Activated CD4-positive, alpha-beta T cell treated with anti-CD3 and anti-CD28 coated beads, Interleukin-2, Interleukin-6, amounts not matched to agents 100 ng/mL and 50 ng/mL, durations not matched to agents 16 hours and 8 hours (primary cell): ENCODE results near the gene RETREG1.
A peak's percentile ranks its signal among the peaks of the same experiment; 100 is the strongest.
"Not testable (repeated sequence)": the region's sequence is repeated elsewhere in the genome, so short reads cannot be mapped to it uniquely, and the experiment has no call there.

ENCODE experiments used
- DNase-seq: peaks from one replicate; pipeline ENCODE4 v3.0.0-alpha.2; 2020

RETREG1 gene

DNA sequence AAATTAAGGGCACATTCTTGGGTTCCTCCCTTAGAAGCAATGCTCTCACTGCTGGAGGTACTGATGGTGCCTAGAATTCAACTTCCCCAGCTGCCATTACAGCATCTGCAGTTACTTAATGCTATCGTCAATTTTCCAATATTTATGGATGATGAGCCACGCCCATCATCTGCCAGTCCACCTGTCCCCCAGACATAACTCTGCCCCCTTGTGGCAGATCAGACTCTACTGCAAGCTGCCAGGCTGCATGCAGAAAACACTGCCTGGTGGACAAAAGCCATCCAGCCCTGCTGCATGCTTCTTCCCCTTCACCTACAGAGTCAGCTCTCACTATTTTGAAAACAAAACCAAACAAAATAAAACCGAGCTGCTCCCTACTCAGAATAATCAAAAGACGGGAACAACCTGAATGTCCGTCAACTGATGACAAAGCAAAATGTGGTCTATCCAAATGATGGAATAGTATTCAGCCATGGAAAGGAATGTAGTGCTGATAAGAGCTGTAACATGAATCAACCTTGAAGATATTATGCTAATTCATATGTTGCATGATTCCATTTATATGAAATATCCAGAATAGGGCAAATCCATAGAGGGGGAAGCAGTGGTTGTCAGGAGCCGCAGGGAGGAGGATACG lies 66.4 kb downstream of the RETREG1 start:
- peak; percentile 69 for DNase-seq

DNA sequence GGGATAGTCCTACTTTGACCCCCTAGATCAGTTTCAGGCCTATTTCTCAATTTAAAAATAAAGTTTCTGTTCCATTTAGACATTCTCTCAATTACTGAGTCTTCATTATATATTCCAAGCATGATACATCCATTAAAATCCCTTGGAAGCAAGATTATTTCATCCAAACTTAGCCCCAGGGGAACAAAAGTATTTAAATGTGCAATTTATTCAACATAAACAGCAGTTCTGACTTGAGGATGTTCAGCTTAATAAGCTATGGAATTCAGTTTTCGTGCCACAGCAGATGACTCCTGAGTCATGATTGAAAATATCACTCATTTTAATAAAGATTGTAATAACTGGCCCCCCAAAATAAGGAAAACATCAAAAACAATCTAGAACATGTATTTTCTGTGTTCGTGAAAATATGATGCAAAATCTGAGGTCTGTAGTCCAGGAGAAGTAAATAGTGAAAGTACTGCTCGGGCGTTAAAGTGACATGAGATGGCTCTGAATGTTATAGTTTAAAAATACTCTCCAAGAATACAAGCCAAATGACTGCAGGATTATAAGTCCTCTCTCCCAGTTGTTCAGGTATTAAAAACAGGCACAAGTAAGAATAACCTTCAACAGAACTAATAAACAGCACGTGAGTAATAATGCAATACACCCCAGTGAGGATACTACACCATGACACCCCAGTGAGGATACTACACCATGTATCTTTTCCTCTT lies 67.1 kb downstream of the RETREG1 start:
- no peak for DNase-seq

DNA sequence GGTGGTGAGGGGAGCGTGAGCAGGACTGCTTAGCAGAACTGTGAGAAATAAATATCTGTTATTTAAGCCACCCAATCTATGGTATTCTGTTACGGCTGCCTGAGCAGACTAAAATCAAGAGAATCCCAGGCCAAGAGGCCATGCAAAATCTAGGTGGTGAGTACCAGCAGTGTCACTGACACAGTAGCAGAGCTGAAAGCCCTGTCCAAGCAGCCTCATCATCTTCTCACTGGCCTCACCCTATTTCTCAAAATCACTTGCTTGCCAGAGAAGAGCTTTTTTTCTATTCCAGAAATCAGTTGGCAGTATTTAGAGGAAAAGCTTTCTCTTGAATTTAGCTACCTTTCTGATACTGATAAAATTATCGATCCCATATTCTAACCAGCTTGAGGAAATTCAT lies 68.0 kb downstream of the RETREG1 start:
- no peak for DNase-seq

DNA sequence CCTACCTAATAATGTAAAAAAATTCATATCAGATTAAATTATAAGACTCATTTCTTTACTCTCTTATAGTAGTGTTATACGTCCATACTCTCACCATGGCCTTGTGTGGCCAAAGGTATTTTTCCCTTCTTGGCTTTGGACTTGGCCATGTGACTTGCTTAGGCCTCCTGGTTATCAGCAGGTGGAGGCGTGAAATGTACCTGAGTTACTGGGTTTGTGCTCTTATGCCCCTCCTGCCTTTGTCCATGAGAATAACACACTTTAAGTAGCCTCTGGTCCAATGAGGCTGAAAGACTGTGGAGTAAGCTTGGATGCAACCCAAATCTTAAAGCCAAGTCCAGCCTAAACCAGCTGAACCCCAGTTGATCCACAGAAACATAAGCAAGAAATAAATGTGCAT lies 68.7 kb downstream of the RETREG1 start:
- DNase-seq, result no peak

DNA sequence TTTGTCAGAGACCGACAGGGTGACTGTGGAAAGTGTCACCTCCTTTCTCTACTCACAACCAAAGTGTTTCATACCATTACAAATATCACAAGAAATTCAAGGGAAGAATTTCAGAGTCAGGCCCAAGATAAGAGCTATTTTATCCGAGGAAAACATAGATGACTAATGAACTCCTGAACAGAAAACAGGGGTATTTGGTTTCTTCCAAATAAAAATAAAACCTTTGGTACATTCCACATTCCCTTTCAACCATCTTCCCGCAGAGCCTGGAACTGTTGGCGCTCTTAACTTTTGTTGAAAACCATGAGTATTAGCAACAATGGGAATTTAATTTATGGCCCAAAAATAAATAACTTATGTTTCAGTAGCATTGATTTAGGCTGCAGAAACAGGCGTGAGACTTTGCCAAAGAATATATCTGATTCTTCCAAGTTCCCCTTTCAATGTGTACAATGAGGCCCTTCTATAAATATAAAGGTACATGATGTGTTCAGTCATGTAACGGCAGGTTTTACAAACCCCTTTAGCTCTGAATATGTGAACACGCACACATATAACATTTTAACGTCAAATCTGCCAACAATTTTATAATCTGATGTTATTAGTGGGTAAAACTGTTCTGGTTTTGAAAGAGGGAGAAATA lies 69.5 kb downstream of the RETREG1 start:
- no peak for DNase-seq

DNA sequence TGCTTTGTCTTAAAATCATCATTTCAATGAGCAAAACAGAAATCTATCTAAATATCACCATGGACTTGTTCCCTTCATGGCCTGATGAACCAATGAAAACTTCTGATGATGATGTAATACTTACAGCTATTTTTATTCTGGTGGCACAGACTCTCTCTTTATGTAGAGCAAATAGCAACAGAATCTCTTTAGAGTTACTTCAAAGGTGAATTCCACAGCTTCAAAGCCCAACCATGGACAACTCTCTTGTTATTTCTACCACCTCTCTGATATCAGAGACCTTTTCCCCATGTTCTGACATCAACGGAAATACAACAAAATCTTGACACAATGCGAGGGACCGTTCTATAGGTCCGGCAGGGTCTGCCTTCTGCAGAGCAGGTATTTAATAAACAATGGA lies 70.1 kb downstream of the RETREG1 start:
- no peak for DNase-seq

DNA sequence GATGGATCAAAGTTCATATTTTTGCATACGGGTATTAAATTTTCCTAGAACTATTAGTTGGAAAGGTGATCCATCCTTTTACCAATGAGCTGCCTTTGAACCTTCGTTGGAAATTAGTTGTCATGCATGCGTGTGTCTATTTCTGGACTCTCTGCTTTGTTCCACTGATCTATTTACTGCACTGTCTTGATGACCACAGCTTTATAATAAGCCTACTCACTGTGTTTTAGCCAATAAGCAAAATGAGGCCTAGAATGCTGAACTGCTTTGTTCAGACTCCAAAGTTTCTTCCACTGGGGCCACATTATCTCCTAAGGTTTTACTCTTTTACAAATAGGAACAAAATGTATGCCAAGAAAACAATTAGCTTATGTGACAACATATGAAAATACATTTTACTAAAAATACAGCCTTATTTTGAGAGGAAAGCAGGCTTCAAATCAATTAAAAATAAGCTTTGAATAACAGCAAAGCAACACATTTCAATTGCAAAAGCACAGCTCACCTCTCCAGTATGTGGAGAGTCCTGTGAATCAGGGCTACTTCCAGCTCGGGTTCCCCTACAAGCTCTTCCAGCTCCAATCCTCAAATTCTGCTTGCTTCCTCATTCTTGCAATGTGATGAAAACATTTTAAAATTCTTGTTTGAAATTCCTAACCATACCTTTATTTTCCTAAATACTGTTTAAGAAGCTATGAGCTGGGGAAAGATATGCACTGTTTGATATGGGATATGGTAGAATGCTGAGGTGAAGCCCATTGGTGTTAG lies 72.0 kb downstream of the RETREG1 start:
- DNase-seq, result no peak

DNA sequence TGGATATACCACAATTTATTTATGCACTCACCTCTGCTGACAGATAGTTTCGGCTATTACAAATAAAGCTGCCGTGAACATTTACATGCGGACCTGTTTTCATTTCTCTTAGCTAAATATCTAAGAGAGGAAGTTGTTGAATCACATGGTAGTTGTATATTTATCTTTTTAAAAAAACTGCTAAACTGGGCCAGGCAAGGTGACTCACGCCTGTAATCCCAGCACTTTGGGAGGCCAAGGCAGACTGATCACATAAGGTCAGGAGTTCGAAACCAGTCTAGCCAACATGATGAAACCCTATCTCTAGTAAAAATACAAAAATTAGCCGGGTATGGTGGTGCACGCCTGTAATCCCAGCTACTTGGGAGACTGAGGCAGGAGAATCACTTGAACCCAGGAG lies 73.6 kb downstream of the RETREG1 start:
- not testable (repeated sequence) for DNase-seq

DNA sequence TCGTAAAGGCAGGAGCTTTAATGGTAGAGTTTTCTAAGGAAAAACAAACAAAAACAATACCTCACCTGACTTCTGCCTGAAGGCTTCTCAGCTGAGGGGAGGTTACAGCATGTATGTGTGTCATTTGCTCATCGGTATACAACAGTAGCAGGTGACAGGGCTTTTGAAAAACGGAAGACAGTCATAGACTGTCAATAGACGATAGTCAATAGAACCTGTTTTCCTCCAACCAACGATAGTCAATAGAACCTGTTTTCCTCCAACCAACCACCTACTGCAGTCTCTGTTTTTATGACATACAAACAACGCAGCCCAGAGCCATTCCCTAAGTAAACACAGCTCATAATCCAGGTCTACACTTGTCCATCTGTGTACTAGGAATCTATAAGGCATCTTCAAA lies 74.6 kb downstream of the RETREG1 start:
- DNase-seq, result no peak

DNA sequence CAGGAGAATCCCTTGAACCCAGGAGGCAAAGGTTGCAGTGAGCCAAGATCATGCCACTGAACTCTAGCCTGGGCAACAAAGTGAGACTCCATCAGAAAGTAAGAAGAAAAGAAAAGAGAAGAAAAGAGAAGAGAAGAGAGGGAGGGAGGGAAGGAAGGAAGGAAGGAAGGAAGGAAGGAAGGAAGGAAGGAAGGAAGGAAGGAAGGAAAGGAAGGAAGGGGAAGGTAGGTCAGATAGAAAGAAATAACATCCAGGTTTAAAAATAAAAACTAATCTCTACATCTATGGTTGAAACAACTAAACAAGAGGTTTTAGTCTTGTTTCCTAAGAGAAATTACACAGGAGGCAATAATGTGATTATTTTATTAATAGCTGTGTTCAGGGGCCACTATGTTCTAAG lies 75.2 kb downstream of the RETREG1 start:
- not testable (repeated sequence) for DNase-seq

DNA sequence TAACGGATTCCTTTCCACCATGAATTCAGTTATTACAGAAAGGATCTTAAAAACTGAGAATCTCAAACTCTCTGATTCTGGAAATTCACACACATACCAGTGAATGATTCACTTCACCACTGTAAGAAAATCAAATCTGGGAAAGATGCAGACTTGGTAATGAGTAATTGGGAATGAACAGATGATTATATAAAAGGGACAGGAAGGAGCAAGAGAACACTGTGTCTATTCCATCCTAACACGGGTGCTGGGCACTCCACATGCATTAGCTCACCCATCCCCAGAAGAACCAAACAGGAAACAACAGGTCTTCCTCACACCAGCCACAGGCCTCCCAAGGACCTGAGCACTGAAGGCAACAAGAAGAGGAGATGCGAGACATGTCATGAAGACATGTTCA lies 76.4 kb downstream of the RETREG1 start:
- DNase-seq, result no peak

DNA sequence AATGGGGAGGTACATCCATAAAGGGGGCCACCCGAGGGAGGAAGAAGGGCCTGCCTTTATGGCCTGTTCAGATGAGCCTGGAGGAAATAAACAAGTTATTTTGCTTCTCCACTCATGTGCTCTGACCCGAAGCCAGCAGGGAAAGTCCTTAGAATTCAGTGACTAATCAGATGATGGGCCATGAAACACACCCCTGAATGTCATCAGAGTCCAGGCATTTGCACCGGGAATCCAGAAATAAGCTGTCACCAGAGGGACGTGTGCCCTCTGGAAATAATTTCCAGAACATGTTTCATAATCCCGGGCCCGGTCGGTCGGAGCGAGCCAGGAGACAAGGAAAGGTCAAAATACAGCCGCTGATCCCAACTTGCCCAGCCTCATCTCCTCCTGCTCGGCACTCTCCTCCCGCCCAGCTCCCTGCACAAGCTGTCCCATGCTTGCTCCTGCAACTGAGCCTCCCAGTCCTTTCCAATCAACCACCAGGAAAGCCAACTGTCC lies 77.6 kb downstream of the RETREG1 start:
- DNase-seq, result no peak

DNA sequence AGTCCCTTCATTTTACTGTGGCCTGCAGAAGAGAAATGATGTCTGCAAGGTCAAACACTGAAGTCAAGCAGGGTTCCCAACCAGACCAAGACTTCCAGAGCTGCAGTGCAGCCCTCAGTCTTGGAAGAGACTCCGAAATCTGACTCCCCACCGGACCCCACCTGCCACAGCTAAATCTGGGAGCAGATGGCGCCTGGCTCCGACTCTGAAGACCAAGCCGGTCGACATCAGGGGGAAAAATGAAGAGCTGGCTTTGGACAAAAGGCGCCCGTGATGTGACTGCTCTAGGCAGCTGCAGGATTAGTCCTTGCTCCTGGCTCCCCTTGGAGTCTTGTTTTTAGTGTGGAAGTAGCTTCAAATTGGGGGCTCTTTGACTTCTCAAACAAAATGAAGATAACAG lies 78.8 kb downstream of the RETREG1 start:
- DNase-seq, result no peak

DNA sequence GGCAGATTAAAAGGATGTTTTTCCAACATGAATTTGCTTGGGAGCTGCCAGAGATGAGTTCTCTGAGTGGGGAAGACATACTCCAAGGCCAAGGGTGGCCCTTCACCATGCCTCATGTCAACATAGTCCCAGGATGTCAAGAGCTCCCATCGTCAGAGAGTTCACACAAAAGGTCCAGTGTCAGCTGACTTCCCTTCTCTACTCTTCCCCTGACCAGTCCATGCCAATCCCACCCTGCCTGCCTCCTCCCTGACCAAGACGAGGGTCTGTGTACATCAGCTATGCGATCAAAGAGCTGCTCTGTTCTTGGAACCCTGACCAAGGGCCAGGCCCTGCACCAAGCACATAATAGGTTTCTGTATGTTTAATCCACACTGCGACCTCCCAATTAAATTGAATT lies 80.0 kb downstream of the RETREG1 start:
- no peak for DNase-seq

DNA sequence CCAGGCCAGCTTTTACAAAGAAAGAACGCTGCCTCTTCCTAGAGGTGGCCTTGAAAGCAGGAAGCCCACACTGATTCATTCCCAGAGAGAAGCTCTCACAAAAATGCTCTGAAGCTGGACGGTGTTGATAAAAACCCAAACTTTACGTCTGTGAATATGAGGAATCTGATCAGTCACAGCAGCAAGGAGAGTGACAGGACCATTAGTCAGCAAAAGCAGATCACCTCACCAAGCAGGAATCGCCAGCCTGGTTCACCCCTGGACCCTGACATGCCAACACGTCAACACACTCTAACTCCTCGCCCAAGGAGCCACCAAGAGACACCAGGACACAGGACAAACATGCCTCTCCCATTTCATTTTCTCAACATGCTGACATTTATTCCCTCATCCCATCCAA lies 80.6 kb downstream of the RETREG1 start:
- no peak for DNase-seq

DNA sequence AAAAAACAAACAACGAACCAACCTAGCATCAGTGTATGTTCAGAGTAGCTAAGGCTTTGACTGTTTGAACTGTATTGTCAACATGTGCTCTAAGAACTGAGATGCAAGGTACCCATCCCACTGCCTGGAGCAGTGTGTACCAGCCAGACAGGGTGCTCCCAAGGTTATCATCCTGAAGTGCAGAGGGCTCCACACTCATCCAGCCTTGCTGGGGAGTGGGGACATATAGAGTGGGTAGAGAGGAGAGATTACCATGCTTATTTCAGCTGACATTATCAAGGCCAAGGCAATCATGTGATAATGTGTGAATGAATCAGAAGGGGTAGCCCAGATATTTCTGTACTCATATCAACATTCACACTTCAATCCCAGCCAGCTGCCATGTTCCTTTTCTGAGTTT lies 82.5 kb downstream of the RETREG1 start:
- no peak for DNase-seq

DNA sequence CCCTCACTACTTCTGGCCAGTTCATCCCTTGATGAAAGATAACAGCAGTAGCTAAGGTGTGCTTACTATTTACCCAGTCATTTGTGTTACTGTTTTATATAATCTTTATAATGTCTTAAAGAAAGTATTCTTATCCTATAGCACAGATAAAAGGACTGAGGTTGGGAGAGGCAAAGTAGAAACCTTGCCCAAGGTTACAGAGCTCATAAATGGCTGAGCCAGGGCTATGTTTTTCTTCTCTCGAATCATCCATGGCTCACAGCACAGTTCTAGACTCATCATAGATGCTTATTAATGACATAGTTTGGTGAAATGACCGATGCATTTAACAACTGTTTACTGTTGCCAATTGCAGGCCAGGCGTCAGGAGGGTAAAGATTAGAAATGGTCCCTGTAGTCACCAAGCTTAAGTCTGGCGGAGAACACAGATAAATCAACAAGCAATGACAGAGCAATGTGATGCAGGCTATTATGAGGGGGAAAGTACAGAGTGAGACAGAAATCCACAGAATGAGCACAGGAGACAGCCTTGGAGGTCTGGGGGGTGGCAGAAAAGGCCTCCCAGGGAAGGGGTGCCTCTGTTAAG lies 85.6 kb downstream of the RETREG1 start:
- DNase-seq, result no peak

DNA sequence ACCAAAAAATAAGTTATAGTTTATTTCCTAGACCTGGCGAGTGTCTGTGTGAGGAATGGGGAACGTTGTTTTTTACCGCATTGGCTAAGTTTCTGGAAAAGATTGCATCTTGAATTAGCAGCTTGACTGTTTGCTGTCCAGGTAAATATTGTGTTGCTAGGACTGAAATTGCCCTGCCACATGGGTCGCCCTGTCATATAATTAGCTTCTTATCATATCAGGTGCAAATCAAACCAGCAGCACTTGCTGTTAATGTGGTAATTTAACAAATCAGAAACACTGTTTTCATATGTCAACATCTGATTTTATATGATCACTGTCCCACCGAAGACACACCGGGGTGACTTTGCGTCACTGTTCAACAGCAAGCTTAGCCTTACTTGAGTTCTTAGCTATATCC lies 87.5 kb downstream of the RETREG1 start:
- no peak for DNase-seq

DNA sequence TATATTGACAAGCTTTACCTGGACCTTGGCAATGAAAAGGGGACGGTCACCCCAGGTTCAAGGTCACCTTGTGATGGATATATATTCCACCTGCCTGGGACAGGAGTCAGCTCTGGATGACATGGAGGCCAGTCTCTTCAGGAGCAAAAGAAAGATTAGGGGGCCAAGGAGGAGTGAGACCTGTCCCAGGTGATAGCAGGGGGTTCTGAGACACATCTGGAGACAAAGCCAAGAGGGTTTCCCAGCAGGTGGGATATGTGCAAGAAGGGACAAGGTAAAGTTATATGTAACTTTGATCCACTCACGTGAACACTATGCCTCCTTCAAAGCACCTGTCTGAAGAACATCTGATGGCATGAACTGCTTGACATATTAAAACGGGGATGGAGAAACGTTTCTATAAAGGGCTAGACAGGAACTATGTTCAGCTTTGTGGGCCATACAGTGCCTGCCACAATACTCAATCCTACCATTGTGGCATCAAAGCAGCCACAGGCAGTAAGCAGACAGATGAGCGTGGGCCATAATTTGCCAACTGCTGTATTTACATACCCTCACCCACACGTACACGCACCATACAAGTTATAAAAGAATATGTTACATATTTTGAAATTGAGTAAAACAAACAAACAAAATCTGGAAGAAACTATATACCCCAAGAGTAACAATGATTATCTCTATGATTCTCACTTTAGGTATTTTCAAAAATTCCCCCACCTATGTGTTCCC lies 88.3 kb downstream of the RETREG1 start:
- no peak for DNase-seq

DNA sequence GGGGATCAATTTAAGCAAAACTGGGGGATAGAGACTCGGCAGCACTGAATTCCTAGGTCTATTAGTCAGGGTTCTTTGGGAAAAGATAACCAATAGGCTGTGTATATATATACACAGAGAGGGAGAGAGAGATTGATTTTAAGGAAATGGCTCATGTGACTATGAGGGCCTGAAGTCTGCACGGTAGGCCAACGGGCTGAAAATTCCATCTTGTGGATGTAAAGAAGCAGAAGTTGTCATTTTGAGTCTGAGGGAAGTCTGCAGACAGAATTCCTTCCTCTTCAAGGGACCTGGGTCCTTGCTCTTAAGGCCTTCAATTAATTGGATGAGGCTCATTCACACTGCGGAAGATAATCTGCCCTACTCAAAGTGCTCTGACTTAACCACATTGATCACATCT lies 91.1 kb downstream of the RETREG1 start:
- no peak for DNase-seq

DNA sequence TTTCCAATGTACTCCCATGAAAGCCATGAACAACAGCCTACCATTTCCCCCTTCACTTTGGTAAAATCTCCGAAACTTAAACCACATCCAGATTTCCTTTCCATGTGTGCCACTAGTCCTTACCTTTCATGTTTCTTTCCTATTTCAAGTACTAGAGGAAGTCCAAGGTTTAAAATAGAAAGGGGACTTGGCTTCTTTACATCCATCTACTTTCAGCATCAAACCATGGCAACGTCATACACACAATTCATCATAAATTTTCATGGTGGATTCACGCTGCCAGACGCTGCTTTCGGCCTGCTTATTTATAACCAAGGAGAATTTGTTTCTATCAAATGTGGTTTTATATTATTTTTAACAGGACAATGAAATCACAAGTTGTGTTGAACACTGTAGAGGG lies 92.5 kb downstream of the RETREG1 start:
- no peak for DNase-seq
